Tibial nerve (tissue), 4 donors: ENCODE results near the gene RGR. TPM values are rescaled to one million over a fixed set of nuclear protein-coding genes. Genes with fewer than 3 reads are reported as not detected.

Experiments
- DNase-seq, 2 donors: peaks; one replicate each; pipeline ENCODE4 v3.0.0-alpha.2; 2019; ENCODE audit warnings: low spot score in 2 of 2
- H3K27ac ChIP-seq, 4 donors: fragments of 200-600 bp; sonication (generic) in 3 of 4; one replicate each; pipeline ENCODE4 v1.5.1; 2017 to 2019; ENCODE audit warnings: mild to moderate bottlenecking in 1 of 4
- H3K27me3 ChIP-seq, 2 donors: fragments of 200-600 bp; sonication (generic) in 1 of 2; one replicate each; pipeline versions ENCODE4 v1.5.1 to v1.6.0; 2017 to 2019
- H3K36me3 ChIP-seq, 3 donors: fragments of 200-600 bp; sonication (generic); one replicate each; pipeline ENCODE4 v1.5.1; 2018 to 2019
- H3K4me1 ChIP-seq, 4 donors: fragments of 200-600 bp; sonication (generic) in 3 of 4; one replicate each; pipeline ENCODE4 v1.5.1; 2017 to 2019
- H3K4me3 ChIP-seq, 4 donors: fragments of 200-600 bp; sonication (generic) in 3 of 4; one replicate each; pipeline ENCODE4 v1.5.1; 2017 to 2019; ENCODE audit warnings: mild to moderate bottlenecking in 1 of 4, moderate library complexity in 1 of 4
- H3K9me3 ChIP-seq, 4 donors: fragments of 200-600 bp; sonication (generic) in 3 of 4; one replicate each; pipeline ENCODE4 v1.5.1; 2017 to 2019
- EP300 ChIP-seq, 2 donors: sonication (generic); formaldehyde crosslinking; IDR thresholded peaks; one replicate each; pipeline ENCODE4 v1.6.1; 2017; ENCODE audit warnings: antibody characterized with exemption in 2 of 2, mild to moderate bottlenecking in 1 of 2
- POLR2A ChIP-seq, 2 donors: fragments of 450-650 bp; IDR thresholded peaks; one replicate each; pipeline ENCODE4 v1.6.1; 2017; ENCODE audit warnings: antibody characterized with exemption in 2 of 2, mild to moderate bottlenecking in 2 of 2, moderate library complexity in 2 of 2
- WGBS, 2 donors: methylation state at CpG; one replicate each; pipeline ENCODE4 v1.1.5; 2018; 5-methylcytosine and 5-hydroxymethylcytosine counted together
- total RNA-seq, 4 donors: library from RNA; depleted of rRNA; stranded (reverse); fragments of >200 nt; gene quantifications; one replicate each; pipeline ENCODE4 v1.1.0, GENCODE V29; 2016
- TF ChIP-seq, protein P1 (sequence below), 5 experiments: fragments of 200-600 bp in 3 of 5; fragments of 450-650 bp in 2 of 5; sonication (generic) in 3 of 5; IDR thresholded peaks; one replicate each; pipeline ENCODE4 v1.5.1; 2016 to 2019; ENCODE audit warnings: antibody characterized with exemption in 5 of 5, mild to moderate bottlenecking in 3 of 5, moderate library complexity in 2 of 5

Gene RGR
- total RNA-seq, 4 donors from 2014 or later, result 0.42 TPM; not detected in 3

DNA sequence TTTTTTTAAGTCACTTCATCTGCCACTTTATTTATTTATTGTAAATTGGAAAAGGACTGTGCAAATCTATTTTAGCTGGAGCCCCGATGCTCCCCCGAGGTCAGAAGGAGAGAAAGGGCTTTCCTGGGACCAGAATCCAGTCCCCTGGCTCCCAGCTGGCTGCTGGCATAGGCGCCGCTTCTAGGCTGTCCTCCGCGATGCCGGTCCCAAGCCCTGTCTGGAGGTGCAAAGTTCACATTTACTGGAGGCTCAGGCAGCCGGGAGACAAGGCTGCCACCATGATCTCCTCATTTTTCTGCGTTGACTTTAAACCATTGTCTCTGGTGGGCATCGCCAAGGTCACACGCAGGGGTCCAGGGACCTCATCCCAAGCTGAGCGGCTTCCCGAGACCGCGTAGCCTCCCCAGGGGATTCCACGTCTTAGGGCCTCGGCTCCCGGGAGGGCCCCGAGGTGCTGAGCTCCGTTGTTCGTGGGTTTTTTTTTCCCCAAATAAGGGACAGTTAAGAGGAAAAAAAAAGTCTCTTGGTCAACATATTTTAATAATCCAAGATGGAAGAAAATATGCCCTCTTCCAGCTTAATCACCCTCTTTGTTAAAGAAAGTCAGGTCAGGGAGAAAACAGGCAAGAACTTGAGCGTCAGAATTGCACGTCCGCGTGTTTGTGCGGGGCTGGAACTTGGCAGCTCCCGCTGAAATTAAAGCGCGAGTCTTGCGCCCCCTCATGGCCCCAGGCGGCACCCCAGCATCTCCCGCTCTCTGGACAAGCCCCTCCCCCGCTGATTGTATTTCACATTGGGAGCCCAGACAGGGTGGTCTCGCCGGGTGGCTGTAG, 11.9 kb downstream of the RGR start:
- Histone ChIP-seq H3K36me3 (no peaks in the 10 kb centered on the region), H3K4me1 (peaks cover 0 to 9% (median 0%) of the 10 kb centered on the region in 4 donors), H3K9me3 (peaks cover 0 to 3% (median 0%) of the 10 kb centered on the region in 4 donors), H3K27me3 (no peaks in the 10 kb centered on the region), H3K4me3 (no peak overlapping the region), H3K27ac (peak overlapping the region in 1 of 4 donors; percentile 34)
- WGBS, 2 donors, result 32 to 43% methylated on average over 31 to 35 of the region's 35 CpGs
- TF ChIP-seq, protein P1, sequence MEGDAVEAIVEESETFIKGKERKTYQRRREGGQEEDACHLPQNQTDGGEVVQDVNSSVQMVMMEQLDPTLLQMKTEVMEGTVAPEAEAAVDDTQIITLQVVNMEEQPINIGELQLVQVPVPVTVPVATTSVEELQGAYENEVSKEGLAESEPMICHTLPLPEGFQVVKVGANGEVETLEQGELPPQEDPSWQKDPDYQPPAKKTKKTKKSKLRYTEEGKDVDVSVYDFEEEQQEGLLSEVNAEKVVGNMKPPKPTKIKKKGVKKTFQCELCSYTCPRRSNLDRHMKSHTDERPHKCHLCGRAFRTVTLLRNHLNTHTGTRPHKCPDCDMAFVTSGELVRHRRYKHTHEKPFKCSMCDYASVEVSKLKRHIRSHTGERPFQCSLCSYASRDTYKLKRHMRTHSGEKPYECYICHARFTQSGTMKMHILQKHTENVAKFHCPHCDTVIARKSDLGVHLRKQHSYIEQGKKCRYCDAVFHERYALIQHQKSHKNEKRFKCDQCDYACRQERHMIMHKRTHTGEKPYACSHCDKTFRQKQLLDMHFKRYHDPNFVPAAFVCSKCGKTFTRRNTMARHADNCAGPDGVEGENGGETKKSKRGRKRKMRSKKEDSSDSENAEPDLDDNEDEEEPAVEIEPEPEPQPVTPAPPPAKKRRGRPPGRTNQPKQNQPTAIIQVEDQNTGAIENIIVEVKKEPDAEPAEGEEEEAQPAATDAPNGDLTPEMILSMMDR (IDR thresholded peaks at IDR 0.05), result peak; percentile 54 to 78 (median 74)
- no peak for TF ChIP-seq POLR2A (IDR thresholded peaks at IDR 0.05)
- TF ChIP-seq EP300 (IDR thresholded peaks at IDR 0.05), result no peak
- peak; percentile 21 to 30 for DNase-seq

DNA sequence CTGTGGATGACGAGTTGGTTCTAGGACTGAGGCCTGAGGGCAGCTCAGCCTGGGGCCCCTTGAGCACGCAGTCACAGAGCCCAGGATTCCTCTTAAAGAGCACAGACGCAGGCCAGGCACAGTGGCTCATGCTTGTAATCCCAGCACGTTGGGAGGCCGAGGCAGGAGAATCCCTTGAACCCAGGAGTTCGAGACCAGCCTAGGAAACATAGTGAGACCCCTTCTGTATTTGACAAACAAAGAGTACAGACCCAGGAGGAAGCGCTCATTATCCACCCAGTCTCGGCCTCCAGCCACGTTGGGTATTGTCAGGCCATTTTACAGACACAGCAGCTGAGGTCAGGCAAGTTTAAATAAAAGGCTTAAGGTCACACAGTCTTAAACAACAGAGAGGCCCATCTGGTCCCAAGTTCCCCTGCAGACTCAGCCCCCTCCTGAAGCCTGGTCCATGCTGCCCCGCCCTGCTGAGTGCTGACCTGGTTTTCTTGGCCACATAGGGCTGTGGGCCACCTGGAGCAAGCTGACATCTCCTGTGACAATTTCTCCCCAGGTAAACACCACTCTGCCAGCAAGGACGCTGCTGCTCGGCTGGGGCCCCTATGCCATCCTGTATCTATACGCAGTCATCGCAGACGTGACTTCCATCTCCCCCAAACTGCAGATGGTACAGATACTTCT, 12.6 kb downstream of the RGR start:
- Histone ChIP-seq H3K27me3 (no peaks in the 10 kb centered on the region), H3K36me3 (no peaks in the 10 kb centered on the region), H3K9me3 (no peaks in the 10 kb centered on the region), H3K27ac (no peak overlapping the region), H3K4me3 (no peak overlapping the region), H3K4me1 (peaks cover 0 to 9% (median 0%) of the 10 kb centered on the region in 4 donors)
- DNase-seq, result no peak
- WGBS, 2 donors, result 71 to 79% methylated on average over 15 of the region's 15 CpGs
- TF ChIP-seq, protein P1 (IDR thresholded peaks at IDR 0.05), result no peak

DNA sequence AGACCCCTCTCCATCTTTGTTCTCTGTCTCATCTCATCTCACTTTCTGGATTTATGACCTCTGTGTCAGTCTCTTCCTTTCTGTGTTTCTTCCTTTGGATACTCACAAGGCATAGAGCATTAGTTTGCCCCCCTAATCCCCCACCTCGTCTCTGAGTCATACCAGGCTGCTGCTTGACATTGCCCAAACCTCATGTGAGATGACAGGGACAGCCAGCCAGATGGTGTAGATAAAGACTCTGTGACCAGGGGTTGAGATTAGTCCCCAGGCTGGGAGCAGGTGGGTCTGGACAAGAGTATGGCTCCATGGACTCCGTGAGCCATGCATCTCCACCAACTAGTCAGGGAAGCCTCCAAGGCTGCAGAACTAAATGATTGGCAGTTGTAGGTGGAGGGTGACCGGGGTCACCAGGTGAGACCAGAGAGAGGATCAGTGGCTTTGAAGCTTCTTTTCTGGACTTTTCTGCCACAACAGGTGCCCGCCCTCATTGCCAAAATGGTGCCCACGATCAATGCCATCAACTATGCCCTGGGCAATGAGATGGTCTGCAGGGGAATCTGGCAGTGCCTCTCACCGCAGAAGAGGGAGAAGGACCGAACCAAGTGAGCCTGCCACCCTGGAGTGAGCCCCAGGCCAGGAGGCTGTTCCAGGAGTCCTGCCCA, 13.3 kb downstream of the RGR start:
- WGBS, 2 donors, result 85 to 87% methylated on average over 7 of the region's 7 CpGs
- no peak overlapping the region for H3K27ac ChIP-seq

DNA sequence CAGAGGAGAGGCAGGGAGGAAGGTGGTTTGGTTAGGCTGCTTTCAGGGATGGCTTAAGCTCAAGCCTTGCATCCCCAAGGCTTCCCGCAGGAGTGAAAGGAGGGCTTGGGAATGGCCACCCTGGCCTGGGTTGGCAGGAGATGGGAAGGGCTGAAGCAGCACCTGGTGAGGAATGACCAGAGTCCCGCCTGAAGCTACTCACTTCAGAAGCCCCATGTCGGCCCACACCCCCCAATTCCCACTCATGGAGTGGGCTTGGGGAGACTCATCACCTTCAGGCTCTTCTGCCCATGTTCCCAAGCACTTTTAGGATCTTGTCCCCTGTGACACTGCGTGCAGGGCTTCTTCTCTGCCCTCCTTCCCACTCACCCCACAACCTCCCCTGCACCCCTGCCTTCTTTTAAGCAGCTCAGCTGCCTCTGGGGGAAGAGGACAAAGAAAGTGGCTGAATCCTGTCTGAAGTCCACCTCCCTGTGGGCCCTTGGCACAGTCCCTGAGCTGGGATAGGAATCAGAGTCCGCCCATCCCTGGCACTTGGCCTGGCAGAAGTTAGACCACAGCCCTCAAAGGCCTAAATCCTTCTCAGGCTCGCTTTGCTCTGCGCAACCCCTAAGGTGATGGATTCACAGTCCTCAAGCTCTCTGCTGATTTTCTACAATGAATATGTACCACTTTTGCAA, 16.5 kb downstream of the RGR start:
- Histone ChIP-seq H3K4me1 (peaks cover 0 to 15% (median 0%) of the 10 kb centered on the region in 4 donors), H3K27ac (no peak overlapping the region), H3K27me3 (peaks cover 0 to 9% of the 10 kb centered on the region in 2 donors), H3K36me3 (no peaks in the 10 kb centered on the region), H3K4me3 (no peak overlapping the region), H3K9me3 (no peaks in the 10 kb centered on the region)
- WGBS, 2 donors, result 71 to 87% methylated on average over 7 of the region's 7 CpGs
- TF ChIP-seq, protein P1 (IDR thresholded peaks at IDR 0.05), result no peak
- no peak for TF ChIP-seq POLR2A (IDR thresholded peaks at IDR 0.05)
- no peak for TF ChIP-seq EP300 (IDR thresholded peaks at IDR 0.05)
- DNase-seq, result no peak

More for the DNA sequence above, 13.3 kb downstream of the RGR start:
- no peak overlapping the region for H3K4me3 ChIP-seq
- peaks cover 0 to 9% (median 0%) of the 10 kb centered on the region in 4 donors for H3K4me1 ChIP-seq
- no peaks in the 10 kb centered on the region for H3K27me3 ChIP-seq
- DNase-seq, result no peak
- no peaks in the 10 kb centered on the region for H3K36me3 ChIP-seq
- H3K9me3 ChIP-seq, result no peaks in the 10 kb centered on the region
- TF ChIP-seq EP300 (IDR thresholded peaks at IDR 0.05), result no peak
- TF ChIP-seq, protein P1 (IDR thresholded peaks at IDR 0.05), result no peak
- no peak for TF ChIP-seq POLR2A (IDR thresholded peaks at IDR 0.05)
